Measurements from ENCODE around the gene CR1L.
"Not testable (repeated sequence)": the region's sequence is repeated elsewhere in the genome, so short reads cannot be mapped to it uniquely, and the experiment has no call there.

CR1L gene

DNA sequence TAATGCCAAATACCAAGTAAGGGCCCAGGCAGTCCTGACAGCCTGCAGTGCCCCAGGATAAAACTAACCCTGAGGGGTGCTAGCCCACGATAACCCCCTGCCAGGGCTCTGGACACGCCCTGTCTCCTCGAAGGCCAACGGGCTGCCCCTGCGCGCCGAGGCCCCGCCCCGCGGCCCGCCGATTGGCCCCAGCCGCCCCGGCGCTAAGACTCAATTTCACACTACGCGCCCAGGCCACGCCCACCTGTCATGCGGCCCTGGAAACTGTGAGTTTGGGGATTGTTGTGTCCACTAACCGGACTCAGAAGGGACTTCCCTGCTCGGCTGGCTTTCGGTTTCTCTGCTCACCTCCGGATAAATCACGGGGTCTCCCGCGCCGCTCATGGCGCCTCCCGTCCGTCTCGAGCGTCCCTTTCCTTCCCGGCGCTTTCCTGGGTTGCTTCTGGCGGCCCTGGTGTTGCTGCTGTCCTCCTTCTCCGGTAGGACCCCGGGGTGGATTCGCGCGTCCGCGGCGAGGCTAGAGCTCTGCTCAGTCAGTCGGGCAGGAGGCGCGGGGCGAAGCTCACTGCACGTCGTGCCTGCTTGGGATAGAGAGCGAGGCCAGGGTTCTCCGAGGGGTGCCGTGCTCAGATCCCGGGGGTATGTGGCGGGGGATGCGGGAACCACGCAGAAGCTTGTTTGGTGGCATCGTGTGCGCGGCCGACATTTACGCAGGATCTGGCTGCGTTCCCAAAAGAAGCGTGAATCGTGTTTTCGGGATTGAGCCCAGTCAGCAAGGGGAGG, at the start of gene CR1L:
TSS of gene CR1L (plus strand) at position 282 of the 783 bp plus-strand sequence. CDS start at position 383, 101 bp downstream.
- DNase-seq (ENCODE audit: low read depth) = no peak
- H3K4me3 ChIP-seq (ENCODE audit: low read depth, low read length) = peak within 1 kb of the TSS; percentile 62

DNA sequence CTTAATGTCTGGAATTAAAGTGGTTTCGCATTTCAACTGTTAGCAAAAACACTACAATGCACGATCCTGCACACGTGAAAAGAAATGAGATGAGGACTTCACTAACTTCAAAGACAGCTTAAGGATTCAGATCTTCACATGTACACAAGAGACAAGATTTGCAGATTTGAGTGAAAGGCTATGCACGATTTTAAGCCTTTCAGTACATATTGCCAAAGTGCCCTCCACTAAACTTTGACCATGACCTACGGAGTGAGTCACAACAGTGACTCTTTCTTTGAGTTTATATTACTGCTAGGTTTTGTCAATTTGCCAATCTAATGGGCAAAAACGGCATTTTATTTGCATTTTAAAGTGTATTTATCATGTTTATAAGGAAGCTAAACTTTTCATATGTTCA, 41.2 kb upstream of the CR1L start:
- H3K4me3 ChIP-seq (ENCODE audit: low read depth, low read length) = no peak overlapping the region
- DNase-seq (ENCODE audit: low read depth) = peak; percentile 22

DNA sequence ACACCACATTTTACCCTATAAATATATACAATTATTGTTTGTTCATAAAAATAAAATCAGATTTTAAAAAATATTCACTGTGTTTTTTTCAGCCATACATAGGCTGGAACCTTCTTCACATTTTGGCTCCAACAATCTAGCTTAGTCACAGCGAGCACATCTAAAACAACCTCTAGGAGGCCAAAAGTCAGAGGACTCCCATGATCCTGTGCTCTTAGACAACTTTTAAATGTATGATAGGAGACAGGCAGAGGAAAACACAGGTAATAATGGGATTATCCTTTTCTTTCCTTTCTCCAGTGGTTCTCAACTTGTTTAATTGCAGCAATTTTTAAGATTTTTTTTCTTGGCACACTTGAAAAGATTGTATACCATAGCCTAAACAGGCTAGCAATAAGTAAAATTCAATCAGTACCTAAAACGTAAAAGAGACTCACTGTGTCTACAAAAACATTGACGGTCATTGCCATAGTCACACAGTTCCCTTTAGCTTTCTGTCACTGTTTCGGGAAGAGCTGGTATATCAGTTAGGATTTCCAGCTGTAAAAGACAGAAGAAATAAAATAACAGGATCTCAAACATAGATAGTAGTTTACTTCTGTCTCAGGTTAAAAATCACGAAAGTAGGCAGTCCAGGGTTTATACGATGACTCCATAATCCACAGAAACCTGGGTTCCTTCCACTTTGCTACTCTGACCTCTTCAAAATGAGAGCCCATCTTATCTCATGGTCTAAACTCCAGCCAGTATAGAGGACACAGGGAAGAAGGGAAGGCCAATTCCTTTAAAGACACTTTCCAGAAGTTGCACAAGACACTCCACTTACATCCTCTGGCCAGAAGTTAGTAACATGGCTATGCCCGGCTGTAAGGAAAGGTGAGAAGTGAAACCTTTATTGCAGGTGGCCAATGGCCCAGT, 39.2 kb upstream of the CR1L start:
- no peak for DNase-seq (ENCODE audit: low read depth)
- H3K4me3 ChIP-seq (ENCODE audit: low read depth, low read length) = no peak overlapping the region

DNA sequence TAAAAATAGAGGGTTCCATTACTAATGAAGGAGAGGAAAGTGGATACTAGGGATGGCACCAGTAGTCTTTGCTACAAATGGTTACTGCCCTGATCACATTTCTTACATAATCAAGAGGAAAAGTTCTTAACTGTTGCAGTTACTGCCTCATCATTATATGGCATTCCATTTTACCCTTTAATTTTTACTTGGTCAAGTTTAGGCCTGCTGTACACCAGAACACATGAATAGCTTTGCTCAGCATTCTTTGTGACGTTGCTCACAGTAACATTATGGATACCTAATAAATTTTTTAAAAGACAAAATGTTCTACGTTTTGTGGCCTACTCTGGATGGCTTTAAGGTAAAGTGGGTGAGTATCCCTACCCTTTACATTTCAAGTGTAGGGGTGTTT, 38.6 kb upstream of the CR1L start:
- DNase-seq (ENCODE audit: low read depth) = no peak
- H3K4me3 ChIP-seq (ENCODE audit: low read depth, low read length) = no peak overlapping the region

DNA sequence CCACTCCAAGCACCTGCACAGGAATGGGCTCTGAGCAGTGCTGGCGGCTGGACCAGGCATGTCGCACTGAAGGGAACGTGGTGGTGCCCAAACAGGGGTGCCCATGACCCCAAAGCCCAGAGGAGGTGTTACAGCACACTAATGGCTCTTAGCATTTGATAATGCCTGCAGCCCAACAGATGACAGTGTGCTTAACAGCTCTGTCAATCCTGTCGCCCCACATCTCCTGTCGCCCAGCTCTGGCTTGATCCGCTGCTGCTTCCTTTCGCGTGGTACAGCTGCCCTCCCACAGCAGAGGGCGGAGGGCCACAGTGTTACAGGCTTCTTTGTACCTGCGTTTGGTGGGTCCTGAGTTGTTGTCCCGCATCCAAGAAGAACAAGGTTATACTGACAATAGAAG, 32.2 kb upstream of the CR1L start:
- H3K4me3 ChIP-seq (ENCODE audit: low read depth, low read length) = no peak overlapping the region
- no peak for DNase-seq (ENCODE audit: low read depth)

DNA sequence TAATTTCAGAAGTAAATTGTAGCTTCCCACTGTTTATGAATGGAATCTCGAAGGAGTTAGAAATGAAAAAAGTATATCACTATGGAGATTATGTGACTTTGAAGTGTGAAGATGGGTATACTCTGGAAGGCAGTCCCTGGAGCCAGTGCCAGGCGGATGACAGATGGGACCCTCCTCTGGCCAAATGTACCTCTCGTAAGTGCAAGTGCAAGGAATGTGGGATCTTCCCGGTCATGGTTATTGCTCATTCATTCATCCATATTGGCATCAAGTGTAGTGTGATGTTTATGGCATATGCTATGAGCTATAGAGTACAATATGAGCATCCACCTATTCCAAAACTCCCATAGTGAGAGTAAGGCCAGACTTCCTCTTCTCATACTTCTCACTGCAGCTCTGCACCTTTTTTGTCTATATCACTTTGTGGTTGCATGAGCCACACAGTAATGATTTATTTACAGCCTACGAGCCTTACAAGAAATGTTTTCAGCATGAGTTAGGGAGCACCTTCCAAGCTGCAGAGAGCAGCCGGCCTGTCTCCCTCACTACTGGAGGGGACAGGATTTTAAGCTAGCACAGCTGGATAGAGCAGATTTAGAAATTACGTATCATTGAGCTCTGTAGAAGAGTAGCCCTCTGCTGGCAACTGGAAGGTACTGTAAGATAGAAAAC, 24.9 kb upstream of the CR1L start:
- H3K4me3 ChIP-seq (ENCODE audit: low read depth, low read length) = no peak overlapping the region
- DNase-seq (ENCODE audit: low read depth) = peak; percentile 7

DNA sequence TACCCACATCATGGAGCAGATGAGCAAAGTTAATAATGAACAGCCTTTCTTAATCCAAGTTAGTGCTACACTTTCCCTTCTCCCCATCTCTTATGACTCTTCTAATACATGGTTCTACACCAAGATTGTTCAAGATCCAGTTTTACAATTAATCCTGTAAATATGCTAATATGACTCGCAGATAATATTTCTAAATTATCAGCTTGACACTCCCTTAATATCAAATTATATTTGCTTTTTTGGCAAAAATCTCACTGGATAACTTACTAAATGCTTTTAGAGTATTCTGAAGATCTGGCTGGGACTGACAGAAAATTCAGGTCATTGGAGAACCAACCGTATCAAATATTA, 24.4 kb upstream of the CR1L start:
- no peak overlapping the region for H3K4me3 ChIP-seq (ENCODE audit: low read depth, low read length)
- no peak for DNase-seq (ENCODE audit: low read depth)

DNA sequence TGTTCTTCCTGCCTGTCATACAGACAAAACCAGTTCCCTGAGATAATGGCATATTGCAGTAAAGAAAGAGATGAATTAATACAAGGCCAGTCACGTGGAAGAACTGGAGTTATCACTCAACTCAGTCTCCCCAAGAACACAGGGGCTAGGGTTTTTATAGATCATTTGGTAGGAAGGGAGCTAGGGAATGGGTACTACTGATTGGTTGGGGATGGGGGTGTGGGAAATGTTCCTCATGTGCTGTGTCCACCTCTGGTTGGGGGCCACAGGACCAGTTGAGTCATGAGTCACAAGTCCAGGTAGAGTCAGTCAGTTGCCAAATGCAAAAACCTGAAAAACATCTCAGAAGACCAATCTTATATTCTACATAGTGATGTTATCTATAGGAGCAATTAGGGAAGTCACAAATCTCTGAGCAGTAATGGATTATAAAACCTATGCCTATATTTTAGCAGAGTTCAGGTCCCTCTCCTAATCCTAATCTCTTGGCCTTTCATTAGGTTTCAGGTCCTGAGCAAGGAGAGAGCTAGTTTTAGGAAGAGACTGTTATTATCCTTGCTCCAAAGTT, 19.3 kb upstream of the CR1L start:
- H3K4me3 ChIP-seq (ENCODE audit: low read depth, low read length); DNase-seq (ENCODE audit: low read depth): not testable (repeated sequence)

DNA sequence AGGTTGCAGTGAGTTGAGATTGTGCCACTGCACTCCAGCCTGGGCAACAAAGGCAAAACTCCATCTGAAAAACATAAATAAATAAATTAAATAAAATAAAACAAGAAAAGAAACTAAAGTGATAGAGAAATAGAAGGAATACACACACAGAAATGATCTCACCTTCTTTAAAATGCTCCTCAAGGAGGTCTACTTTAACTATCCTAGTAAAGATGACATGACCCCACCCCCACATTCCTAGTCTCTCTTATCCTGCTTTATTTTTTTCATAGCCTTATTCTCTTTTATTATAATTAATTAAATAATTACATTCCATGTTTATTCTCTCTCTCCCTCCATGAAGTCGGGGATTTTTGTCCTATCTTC, 18.0 kb upstream of the CR1L start:
- no peak overlapping the region for H3K4me3 ChIP-seq (ENCODE audit: low read depth, low read length)
- DNase-seq (ENCODE audit: low read depth) = no peak

DNA sequence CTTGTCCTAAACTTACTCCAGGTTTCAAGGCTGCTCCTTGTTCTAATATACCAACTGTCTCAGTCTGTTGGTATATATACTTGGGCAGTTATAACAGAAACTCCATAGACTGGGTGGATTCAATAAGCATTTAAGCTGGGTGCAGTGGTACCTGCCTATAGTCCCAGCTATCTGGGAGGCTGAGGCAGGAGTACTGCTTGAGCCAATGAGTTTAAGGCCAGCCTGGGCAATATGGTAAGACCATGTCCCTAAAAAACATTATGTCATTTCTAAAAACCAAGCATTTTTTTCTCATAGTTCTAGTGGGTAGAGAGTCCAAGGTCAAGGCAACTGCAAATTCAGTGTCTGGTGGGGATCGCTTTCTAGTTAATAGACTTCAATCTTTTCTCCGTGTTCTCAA, 17.4 kb upstream of the CR1L start:
- no peak for DNase-seq (ENCODE audit: low read depth)

DNA sequence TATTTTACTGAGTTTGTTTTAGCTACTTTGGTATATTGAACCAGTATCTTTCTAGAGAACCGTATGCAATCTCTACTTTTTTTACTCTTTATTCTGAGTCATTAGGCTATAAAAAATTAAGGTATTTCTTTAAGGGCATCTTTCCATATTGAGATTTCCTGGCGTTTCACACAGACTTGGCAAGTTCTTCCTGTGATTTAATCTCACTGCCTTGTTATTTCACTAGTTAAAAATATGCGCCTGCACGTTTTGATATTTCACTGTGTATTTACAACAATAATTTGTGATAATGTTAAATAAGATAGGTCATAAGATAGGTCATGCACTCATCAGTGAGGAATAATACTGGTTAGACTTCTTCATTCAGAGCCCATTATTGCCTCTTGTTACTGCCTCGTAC, 16.2 kb upstream of the CR1L start:
- no peak for DNase-seq (ENCODE audit: low read depth)

More for the DNA sequence above, 17.4 kb upstream of the CR1L start:
- no peak overlapping the region for H3K4me3 ChIP-seq (ENCODE audit: low read depth, low read length)

DNA sequence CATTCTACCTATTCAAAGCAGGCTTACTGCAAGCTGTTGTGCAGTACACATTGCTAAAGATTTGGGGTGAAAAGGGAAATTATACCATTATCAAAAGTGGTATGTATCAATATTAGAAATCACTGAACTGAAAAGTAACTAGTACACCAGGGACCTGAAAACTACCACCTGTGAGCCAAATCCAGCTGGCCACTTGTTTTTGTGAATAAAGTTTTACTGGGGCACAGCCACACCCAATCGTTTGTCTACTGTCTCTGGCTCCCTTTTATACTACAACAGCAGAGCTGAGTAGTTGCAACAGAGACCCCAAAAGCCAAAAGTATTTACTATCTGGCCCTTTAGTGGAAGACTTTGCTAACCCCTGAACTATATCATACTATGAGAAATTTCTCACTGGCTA, 13.8 kb upstream of the CR1L start:
- no peak overlapping the region for H3K4me3 ChIP-seq (ENCODE audit: low read depth, low read length)
- DNase-seq (ENCODE audit: low read depth) = no peak

More for the DNA sequence above, 16.2 kb upstream of the CR1L start:
- no peak overlapping the region for H3K4me3 ChIP-seq (ENCODE audit: low read depth, low read length)

DNA sequence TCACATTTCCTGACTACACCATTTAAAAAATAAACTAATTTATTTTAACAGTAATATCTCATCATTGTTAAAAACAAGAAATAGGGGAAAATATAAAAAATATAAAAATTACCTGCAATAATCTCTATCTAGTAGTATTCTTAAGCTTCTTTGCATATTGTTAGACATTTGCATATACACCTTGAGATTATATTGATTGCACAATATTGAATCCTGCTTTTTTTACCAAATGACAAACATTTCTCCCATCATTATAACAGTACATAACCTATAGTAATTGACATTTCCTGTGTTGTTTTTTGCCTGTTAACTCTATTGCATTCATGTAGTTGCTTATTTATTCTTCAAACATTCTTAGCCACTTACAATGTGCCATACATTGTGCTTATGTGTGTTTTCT, 11.7 kb upstream of the CR1L start:
- no peak overlapping the region for H3K4me3 ChIP-seq (ENCODE audit: low read depth, low read length)
- no peak for DNase-seq (ENCODE audit: low read depth)

DNA sequence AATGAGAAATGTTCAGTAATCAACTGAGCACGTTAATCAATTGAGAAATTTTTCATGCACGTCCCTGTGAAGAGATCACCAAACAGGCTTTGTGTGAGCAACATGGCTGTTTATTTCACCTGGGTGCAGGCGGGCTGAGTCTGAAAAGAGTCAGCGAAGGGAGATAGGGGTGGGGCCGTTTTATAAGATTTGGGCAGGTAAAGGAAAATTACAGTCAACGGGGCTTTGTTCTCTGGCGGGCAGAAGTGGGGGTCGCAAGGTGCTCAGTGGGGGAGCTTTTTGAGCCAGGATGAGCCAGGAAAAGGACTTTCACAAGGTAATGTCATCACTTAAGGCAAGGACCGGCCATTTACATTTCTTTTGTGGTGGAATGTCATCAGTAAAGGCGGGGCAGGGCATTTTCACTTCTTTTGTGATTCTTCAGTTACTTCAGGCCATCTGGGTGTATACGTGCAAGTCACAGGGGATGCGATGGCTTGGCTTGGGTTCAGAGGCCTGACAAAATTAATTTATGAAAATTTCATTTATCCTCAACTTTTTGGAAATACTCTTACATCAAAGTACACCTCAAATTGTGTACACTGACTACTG, 11.1 kb upstream of the CR1L start:
- DNase-seq (ENCODE audit: low read depth) = not testable (repeated sequence)

DNA sequence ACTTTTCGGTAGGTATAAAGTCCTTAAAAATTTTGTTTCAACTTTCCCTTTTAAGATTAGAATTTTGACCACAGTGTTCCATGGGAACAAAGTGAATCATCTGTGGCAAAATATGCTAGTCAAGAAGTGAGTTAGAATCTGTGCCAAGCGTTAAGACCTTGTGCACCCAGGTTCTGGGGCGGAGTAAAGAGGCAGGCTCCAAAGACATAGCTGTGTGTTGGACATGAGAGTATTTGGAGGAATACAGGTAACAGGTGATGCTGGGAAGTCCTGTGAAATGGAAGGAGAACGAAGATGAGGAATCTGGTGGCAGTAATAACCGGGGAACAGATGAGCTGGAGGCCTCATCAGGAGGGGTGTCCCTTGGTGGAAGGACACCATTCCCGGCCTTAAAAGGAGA, 10.6 kb upstream of the CR1L start:
- not testable (repeated sequence) for H3K4me3 ChIP-seq (ENCODE audit: low read depth, low read length); DNase-seq (ENCODE audit: low read depth)

More for the DNA sequence above, 11.1 kb upstream of the CR1L start:
- not testable (repeated sequence) for H3K4me3 ChIP-seq (ENCODE audit: low read depth, low read length)

DNA sequence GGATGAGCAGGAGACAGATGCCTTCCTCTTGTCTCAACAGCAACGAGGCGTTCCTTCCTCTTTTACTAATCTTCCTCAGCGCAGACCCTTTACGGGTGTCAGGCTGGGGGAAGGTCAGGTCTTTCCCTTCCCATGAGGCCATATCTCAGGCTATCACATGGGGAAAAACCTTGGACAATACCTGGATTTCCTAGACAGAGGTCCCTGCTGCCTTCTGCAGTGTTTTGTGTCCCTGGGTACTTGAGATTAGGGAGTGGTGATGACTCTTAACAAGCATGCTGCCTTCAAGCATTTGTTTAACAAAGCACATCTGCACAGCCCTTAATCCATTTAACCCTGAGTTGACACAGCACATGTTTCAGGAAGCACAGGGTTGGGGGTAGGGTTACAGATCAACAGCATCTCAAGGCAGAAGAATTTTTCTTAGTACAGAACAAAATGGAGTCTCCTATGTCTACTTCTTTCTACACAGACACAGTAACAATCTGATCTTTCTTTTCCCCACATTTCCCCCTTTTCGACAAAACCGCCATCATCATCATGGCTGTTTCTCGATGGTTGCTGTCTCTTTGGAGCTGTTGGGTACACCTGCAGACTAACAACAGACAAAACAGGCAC, 9.3 kb upstream of the CR1L start:
- not testable (repeated sequence) for DNase-seq (ENCODE audit: low read depth)

DNA sequence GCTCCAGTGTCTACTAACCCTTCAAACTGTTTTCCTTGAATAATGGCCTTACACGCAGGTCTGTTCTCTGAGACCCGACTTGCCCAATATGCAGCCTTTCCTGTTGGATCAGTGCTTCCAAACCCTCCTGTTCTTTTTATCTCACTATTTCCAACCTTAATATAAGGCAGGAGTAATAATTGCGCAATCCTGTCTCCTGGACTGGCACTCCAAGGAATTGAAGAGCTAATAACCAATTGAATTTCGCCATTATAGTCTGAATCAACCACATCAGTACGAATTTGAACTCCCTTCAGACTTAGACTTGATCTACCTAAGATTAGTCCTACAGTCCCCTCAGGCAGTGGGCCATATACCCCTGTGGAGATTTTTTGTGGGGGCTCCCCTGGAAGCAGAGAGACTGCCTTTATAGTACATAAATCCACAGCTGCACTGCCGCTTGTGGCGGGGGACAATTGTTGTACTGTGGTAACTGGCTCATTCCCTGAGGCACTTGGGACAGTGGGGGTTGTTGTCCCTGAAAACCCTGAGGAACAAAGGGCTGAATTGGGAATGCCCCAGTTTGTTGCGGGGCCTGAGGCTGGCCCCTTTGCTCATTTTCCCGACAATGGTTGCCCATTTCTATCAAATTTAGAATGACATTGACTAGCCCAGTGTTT, 6.3 kb upstream of the CR1L start:
- DNase-seq (ENCODE audit: low read depth); H3K4me3 ChIP-seq (ENCODE audit: low read depth, low read length): not testable (repeated sequence)

More for the DNA sequence above, 9.3 kb upstream of the CR1L start:
- H3K4me3 ChIP-seq (ENCODE audit: low read depth, low read length) = not testable (repeated sequence)

DNA sequence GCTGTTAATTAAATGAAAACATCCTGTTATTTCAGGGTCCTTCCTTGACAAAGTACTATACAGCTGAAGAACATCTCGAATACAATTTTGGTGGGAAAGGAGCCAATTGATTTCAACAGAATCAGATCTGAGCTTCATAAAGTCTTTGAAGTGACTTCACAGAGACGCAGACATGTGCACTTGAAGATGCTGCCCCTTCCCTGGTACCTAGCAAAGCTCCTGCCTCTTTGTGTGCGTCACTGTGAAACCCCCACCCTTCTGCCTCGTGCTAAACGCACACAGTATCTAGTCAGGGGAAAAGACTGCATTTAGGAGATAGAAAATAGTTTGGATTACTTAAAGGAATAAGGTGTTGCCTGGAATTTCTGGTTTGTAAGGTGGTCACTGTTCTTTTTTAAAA, 5.6 kb upstream of the CR1L start:
- not testable (repeated sequence) for H3K4me3 ChIP-seq (ENCODE audit: low read depth, low read length); DNase-seq (ENCODE audit: low read depth)

All from skeletal muscle cell (primary cell).